OCI-LY1 (cell line): ENCODE data around the gene ZNF365.

Experiments
- H2AFZ ChIP-seq: fragments of 200-600 bp; sonication (generic), shearing (Covaris generic); 2 replicates; pipeline ENCODE4 v1.6.0; 2014; ENCODE audit warnings: antibody characterized with exemption, mild to moderate bottlenecking, low read length
- H3F3A ChIP-seq: fragments of 200-600 bp; sonication (generic), shearing (Covaris generic); 2 replicates; pipeline ENCODE4 v1.6.0; 2014; ENCODE audit warnings: mild to moderate bottlenecking, antibody characterized with exemption, low read length, moderate library complexity; ENCODE audit not compliant: insufficient read depth
- H3K27ac ChIP-seq: fragments of 200-600 bp; sonication (generic); 2 replicates; pipeline ENCODE4 v1.5.1; 2014; ENCODE audit warnings: low read length, mixed run types, mild to moderate bottlenecking, low read depth; ENCODE audit not compliant: poor library complexity, severe bottlenecking
- H3K27me3 ChIP-seq: fragments of 200-600 bp; sonication (generic); 2 replicates; pipeline ENCODE4 v1.6.0; 2014; ENCODE audit warnings: antibody characterized with exemption, mild to moderate bottlenecking, low read length, moderate library complexity; ENCODE audit not compliant: insufficient read depth
- H3K36me3 ChIP-seq: fragments of 200-600 bp; sonication (generic); 2 replicates; pipeline ENCODE4 v1.6.1; 2014; ENCODE audit warnings: mild to moderate bottlenecking, antibody characterized with exemption, low read length, moderate library complexity, mixed read lengths; ENCODE audit not compliant: insufficient read depth
- H3K4me1 ChIP-seq: fragments of 200-600 bp; sonication (generic); 2 replicates; pipeline ENCODE4 v1.5.1; 2014; ENCODE audit warnings: mild to moderate bottlenecking, low read length, moderate library complexity; ENCODE audit not compliant: insufficient read depth, severe bottlenecking
- H3K4me2 ChIP-seq: fragments of 200-600 bp; sonication (generic), shearing (Covaris generic); 2 replicates; pipeline ENCODE4 v1.6.1; 2014; ENCODE audit warnings: low read length
- H3K4me3 ChIP-seq: fragments of 200-600 bp; sonication (generic); 2 replicates; pipeline ENCODE4 v1.5.1; 2014; ENCODE audit warnings: low read length, low read depth, mild to moderate bottlenecking, mixed read lengths; ENCODE audit not compliant: poor library complexity, severe bottlenecking
- H3K79me2 ChIP-seq: fragments of 200-600 bp; shearing (Covaris generic); 2 replicates; pipeline ENCODE4 v1.6.1; 2016; ENCODE audit warnings: mixed run types, low read length, mixed read lengths; ENCODE audit not compliant: insufficient read depth
- H3K9ac ChIP-seq: fragments of 200-600 bp; sonication (generic), shearing (Covaris generic); 2 replicates; pipeline ENCODE4 v1.6.1; 2014; ENCODE audit warnings: mild to moderate bottlenecking, low read length, mixed read lengths
- H3K9me2 ChIP-seq: fragments of 200-600 bp; sonication (generic), shearing (Covaris generic); 2 replicates; pipeline ENCODE4 v1.6.1; 2014; ENCODE audit warnings: low read depth, mild to moderate bottlenecking, low read length, mixed read lengths
- H3K9me3 ChIP-seq: fragments of 200-600 bp; shearing (Covaris generic); 2 replicates; pipeline ENCODE4 v1.6.1; 2014; ENCODE audit warnings: low read length, mixed read lengths
- H4K20me1 ChIP-seq: fragments of 200-600 bp; sonication (generic), shearing (Covaris generic); 2 replicates; pipeline ENCODE4 v1.6.0; 2016; ENCODE audit warnings: mild to moderate bottlenecking, low read length; ENCODE audit not compliant: insufficient read depth
- CTCF ChIP-seq: fragments of 200-600 bp; sonication (generic), shearing (Covaris generic); IDR thresholded peaks from 2 replicates; pipeline ENCODE4 v1.5.1; 2017; ENCODE audit warnings: mild to moderate bottlenecking, antibody characterized with exemption, low read length, moderate library complexity, mixed read lengths
- EZH2 ChIP-seq: fragments of 200-600 bp; sonication (generic), shearing (Covaris generic); IDR thresholded peaks from 2 replicates; pipeline ENCODE4 v1.8.0; 2017; ENCODE audit warnings: borderline replicate concordance, mixed run types, mild to moderate bottlenecking, antibody characterized with exemption, low read length, moderate library complexity, mixed read lengths

The ZNF365 gene

GRCh38 chr10:62333988-62334682, 40.0 kb upstream of the ZNF365 start:
- Histone ChIP-seq H3K4me2 (no peak overlapping the region), H3K9me3 (no peaks in the 10 kb centered on the region), H3K36me3 (no peaks in the 10 kb centered on the region), H3K79me2 (no peaks in the 10 kb centered on the region), H3F3A (no peaks in the 10 kb centered on the region), H3K27ac (no peak overlapping the region), H3K4me1 (no peaks in the 10 kb centered on the region), H3K27me3 (no peaks in the 10 kb centered on the region), H3K9ac (no peak overlapping the region), H4K20me1 (no peaks in the 10 kb centered on the region), H3K4me3 (no peak overlapping the region), H2AFZ (no peak overlapping the region), H3K9me2 (no peaks in the 10 kb centered on the region)
- TF ChIP-seq EZH2 (no peak), CTCF (no peak)

- TF ChIP-seq EZH2, result no peak
- no peak for TF ChIP-seq CTCF
These were observed 38.8 kb upstream of the ZNF365 start for GRCh38 chr10:62335326-62335725.

GRCh38 chr10:62336404-62336803, 37.8 kb upstream of the ZNF365 start:
- H3K9ac ChIP-seq, result no peak overlapping the region
- H3K4me3 ChIP-seq, result no peak overlapping the region
- no peak overlapping the region for H3K27ac ChIP-seq
- H3K79me2 ChIP-seq, result no peaks in the 10 kb centered on the region
- peaks cover 3% of the 10 kb centered on the region; the same call in 1 of the 2 replicates for H3K9me3 ChIP-seq
- H2AFZ ChIP-seq, result no peak overlapping the region
- no peaks in the 10 kb centered on the region for H3K4me1 ChIP-seq
- no peaks in the 10 kb centered on the region for H3F3A ChIP-seq
- no peaks in the 10 kb centered on the region for H3K36me3 ChIP-seq
- TF ChIP-seq CTCF (no peak), EZH2 (no peak)
- H3K4me2 ChIP-seq, result no peak overlapping the region
- H3K27me3 ChIP-seq, result no peaks in the 10 kb centered on the region
- no peaks in the 10 kb centered on the region for H3K9me2 ChIP-seq
- H4K20me1 ChIP-seq, result no peaks in the 10 kb centered on the region

More at GRCh38 chr10:62335326-62335725, 38.8 kb upstream of the ZNF365 start:
- Histone ChIP-seq H3K4me2 (no peak overlapping the region), H2AFZ (no peak overlapping the region), H3K79me2 (no peaks in the 10 kb centered on the region), H3K9me2 (no peaks in the 10 kb centered on the region), H3K4me3 (no peak overlapping the region), H3F3A (no peaks in the 10 kb centered on the region), H4K20me1 (no peaks in the 10 kb centered on the region), H3K4me1 (no peaks in the 10 kb centered on the region), H3K9me3 (no peaks in the 10 kb centered on the region), H3K27me3 (no peaks in the 10 kb centered on the region), H3K9ac (no peak overlapping the region), H3K27ac (no peak overlapping the region), H3K36me3 (no peaks in the 10 kb centered on the region)
